ENCODE results near the gene SERBP1.

SERBP1 gene

GRCh38 chr1:67359592-67359991, 70.6 kb downstream of the SERBP1 start:
- no peak for DNase-seq (ENCODE audit: low spot score)
